CD4-positive, alpha-beta T cell treated with Interleukin-15 for 1 hour (primary cell): ENCODE measurements around the gene FDXACB1.

Experiments used
- DNase-seq: peaks from one replicate; pipeline ENCODE4 v3.0.0-alpha.2; 2020

Gene FDXACB1

DNA sequence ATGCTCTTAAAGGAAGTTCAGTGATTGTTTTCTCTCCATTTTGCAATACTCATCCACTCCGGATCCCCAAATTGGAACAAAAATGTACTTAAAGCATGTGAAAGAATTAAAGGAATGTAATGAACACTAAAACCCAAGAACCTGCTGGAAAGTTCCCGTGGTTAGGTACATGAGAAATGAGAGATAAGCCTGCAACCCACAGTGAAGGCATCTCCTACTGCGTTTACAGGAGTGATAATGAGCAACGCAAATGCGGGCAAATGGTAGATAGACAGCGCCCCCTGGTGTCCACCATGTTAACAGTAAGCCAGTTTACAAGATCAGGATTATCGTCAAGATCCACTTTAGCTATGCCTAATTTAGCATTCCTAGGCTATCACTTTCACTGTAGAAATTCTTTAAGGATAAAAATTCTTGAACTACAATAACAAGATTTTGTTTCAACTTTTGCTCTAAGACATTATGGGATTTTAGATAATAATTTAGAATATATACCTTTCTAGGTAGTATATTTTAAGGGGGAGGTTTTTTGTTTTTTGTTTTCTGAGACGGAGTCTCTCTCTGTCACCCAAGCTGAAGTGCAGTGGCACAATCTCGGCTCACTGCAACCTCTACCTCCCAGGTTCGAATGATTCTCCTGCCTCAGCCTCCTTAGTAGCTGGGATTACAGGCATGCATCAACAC is 37.5 kb downstream of the FDXACB1 start:
- DNase-seq = peak; percentile 75

DNA sequence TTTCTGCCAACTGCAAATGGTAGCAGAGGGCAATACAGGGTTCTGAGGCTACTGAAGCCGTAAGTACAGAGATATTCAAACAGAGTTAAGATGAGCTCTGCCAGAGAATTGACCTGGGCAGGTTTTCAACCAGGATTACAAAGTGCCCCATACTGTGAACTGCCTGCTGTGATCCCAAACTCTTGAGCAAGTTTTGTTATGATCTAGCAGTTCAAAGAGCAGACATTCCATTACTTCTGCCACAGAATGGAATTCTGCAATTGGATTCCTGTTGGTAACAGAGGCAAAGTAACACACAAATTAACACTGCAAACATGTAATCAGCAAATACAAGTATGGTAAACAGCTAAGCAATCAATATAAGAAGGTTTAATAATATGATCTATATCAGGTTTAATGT is 38.8 kb downstream of the FDXACB1 start:
- DNase-seq = no peak

DNA sequence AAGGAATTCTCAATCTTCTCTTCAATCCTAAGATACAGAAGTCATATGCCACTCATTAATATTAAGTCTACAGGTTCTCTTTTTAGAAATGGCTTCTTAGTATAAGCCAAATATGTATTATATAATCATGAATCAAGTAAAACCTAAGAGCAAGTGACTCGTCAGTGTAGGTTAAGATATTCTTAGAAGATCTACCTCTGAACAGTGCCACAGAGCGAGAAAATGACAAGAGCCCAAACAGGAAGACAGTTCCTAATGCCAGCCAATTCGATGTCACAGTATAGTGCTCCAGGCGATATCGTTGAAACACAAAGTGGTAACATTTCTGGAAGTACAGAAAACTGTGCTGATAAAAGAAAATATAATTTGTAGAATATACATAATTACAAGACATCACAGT is 40.9 kb downstream of the FDXACB1 start:
- DNase-seq = no peak

DNA sequence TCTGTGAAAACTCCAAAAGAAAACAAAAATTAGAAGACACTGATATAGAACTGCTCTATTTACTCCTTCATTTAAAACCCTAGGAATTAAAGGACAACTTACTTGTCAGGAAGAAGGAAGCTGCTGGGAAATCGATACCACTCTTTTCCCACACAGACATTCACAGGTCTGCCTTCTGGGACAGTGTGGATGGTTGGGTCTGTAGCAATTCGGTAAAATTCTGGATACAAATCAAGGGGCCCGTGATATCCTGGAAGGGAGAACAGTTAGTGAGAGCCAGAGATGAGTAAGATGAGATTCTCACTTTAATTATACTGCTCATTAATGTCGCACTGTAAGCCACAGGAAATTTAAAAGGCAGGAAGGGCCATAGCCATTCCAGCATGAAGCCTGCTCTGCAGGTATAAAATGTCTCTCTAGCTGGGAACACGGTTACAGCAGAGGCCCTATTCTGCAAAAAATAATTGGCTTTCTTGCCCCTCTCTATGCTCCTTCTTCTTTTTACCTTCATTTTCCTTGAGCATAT is 41.5 kb downstream of the FDXACB1 start:
- DNase-seq = no peak

DNA sequence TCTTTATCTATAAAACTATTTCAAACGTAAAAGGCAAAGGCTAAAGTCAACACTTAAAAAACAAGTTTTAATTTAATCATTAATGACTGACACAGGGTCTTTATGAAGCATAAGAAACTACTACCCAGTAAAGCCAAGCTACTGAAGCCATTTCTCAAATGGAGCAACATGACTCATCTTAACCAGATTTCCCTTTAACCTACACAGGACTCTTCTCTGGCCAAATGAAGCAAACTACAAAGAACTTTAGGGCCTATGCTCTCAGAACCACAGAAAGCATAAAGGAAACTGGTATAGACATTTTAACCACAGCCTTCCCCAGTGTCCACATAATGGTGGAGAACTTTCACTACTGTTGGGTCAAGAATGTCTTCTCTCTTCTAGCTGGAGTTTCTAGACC is 42.2 kb downstream of the FDXACB1 start:
- no peak for DNase-seq

DNA sequence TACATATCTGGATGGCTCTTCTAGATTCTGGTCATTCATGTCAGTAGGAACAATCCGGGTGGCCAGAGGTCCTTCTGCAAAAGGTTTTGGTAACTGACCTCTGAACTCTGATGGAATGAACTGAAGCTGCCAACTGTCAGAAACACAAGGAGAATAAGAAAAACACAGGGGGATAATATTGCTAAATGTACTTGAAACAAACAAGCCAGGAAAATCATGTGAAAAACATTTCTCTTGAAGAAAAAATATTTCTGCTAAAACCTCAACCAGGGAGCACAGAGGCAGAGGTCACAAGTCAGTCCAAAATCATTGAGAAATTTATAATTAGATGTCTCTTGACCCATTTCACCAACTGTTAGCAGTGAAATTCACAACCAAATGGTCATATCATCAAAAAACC is 42.8 kb downstream of the FDXACB1 start:
- no peak for DNase-seq

DNA sequence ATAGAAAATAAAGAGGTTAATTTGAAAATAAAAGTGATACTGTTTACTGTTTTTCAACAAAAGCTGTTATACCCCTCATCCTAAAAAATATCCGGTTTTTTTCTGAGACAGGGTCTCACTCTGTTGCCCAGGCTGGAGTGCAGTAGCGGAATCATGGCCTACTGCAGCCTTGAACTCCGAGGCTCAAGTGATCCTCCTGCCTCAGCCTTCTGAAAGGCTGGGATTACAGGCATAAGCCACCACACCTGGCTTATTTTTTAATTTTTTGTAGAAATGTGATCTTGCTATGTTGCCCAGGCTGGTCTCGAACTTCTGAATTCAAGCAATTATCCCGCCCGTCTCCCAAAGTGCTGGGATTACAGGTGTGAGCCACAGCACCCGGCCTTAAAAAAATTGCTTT is 43.3 kb downstream of the FDXACB1 start:
- DNase-seq = no peak

DNA sequence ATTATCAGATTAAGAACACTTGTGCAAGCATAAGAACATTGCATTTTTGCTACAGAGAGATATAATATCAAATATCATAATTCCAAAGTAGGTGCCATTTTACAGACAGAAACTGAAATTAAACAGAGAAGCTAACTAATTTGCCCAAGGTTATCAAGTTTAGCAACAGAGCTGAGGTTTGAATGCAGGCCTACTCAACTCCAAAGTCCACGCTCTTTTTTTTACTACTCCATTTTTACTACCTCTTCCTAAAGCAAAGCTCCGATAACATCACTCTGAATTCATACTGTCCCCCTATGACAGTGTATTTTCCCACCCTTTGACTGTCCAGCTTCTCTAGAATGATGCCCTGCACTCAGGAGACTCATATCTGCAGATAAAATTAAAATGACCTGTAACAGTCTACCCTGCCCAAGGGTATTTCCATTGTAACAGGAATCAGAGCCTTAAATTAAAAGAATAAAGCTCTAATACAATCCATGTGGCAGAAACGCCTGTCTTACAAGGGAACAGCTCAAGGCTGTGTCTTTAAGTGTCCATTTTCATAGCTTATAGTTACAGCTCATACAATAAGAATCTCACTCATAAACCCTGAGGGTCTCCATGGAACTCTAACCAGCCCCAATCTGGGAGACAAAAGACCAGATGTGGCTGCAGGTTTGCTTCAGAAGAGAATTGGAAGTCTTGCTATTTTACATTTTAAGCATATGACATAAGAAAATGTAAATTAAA is 44.4 kb downstream of the FDXACB1 start:
- DNase-seq = no peak

DNA sequence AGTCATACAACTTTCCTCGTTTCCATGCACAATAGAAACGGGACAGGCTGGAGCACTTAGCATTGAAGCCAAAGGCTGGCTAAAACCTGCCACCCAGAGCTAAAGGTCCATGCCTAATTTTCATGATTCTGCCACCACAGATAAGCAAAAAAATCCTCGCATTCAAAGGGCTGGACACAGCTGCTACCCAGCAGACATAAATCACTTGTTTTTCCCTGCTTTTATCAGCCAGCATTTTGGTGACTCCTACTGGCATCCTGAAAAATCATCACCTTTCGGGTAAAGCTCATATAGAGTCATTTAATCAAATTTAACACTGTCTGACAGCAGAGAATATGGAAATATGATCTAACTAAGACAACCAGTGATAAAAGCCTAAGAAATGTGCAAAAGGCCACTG is 45.4 kb downstream of the FDXACB1 start:
- no peak for DNase-seq

DNA sequence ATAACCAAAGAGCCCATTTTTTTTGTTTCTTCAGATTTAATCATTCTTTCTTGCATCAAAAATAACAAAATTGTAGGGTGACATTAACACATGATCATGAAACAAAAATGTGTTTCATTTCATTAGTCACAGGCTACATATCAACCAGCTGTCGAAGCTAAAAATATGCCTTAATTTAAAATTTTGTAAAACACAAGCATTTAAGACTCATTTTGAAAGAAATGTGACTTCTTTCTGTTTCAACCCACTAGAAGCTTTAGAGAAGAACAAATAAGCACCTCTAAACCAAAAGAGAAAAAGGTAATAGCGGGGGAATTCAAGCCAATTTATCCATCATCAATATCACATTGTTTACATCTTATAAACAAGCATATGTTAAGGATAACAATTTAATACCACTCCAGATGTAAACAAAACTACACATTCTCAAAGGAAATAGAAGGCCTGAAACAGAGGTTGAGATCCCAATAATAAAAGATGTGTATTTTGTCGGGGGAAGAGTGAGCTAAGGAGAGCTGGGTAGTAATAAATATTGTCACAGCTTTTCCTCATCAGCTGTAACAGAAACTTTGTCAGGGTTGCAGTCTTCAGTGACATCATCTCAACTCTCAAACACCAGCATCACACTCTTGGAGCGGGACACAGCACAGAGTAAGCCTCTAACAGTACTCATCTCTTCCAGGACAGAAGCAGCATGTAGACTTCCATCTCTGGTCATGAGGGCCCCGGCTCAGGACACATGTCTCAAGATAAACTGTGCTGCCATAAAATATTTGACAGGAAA is 49.6 kb downstream of the FDXACB1 start:
- DNase-seq = no peak

DNA sequence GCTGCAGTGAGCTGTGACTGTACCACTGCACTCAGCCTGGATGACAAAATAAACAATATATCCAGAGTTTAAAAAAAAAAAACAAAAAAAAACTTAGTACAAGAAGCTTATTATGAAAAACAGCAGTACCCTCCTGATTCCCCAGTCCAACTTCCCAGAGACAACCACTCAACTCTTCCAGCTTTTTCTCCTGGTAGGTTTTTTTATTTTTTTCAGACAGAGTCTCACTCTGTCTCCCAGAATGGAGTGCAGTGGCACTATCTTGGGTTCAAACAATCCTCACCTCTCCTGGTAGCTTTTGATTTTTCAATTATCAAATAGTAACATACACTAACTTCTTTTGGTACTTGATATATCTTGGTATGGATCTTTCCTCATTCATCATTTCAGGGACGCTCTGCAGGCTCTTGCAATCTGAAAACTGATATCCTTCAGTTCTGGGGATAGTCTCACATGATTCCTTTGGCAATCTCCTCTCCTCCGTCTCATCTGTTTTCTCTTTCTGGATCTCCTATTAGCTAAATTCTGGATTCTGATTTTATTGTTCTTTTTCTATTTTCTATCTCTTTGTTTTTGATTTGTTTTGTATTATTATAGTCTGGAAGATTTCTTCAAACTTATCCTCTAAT is 52.5 kb downstream of the FDXACB1 start:
- no peak for DNase-seq
